ENCODE measurements around the gene AEN. TPM values are rescaled to one million over a fixed set of nuclear protein-coding genes. Genes with fewer than 3 reads are reported as not detected.
"Not testable (repeated sequence)": the region's sequence is repeated elsewhere in the genome, so short reads cannot be mapped to it uniquely, and the experiment has no call there.

The AEN gene
- total RNA-seq, 2 experiments from 2014 or later: 40.7 to 43.7 TPM

GRCh38 chr15:88638626-88639372 is 17.7 kb downstream of the AEN start, which contains the start of gene ISG20:
ISG20 (plus strand) TSS chr15:88639016; CDS start chr15:88639367, 351 bp downstream.
- intact Hi-C loops (cut with DNase I, micrococcal nuclease): loop anchor here in 1 of 2 experiments (1.0 kb wide), 1 partner anchor 26 kb away; no protein-coding TSS in a partner anchor
- H3K36me3 Mint-ChIP-seq (ENCODE audit: low read depth): peaks cover 46% of the 10 kb centered on the region
- H3K4me3 ChIP-seq (ENCODE audit: low read length): peak within 1 kb of the TSS; percentile 76

GRCh38 chr15:88641959-88642452 is 20.9 kb downstream of the AEN start:
- Histone ChIP-seq H3K36me3 (ENCODE audit: insufficient read depth, low read length) (peaks cover 55% of the 10 kb centered on the region), H3K4me1 (ENCODE audit: insufficient read depth, low read length) (peaks cover 98% of the 10 kb centered on the region), H3K27me3 (ENCODE audit: control insufficient read depth in 1 of 2, insufficient read depth in 2 of 2, low read length in 2 of 2) (no peaks in the 10 kb centered on the region), H3K27ac (ENCODE audit: low read depth in 1 of 2, low read length in 2 of 2) (no peak overlapping the region), H3K9me3 (ENCODE audit: control insufficient read depth in 1 of 2, insufficient read depth in 1 of 2, low read length in 2 of 2) (no peaks in the 10 kb centered on the region), H3K4me3 (ENCODE audit: low read length) (no peak overlapping the region)
- ATAC-seq (ENCODE audit: poor library complexity) (no peak), DNase-seq (peak in 1 of 14 experiments; percentile 26)
- H3K4me3 Mint-ChIP-seq: peak overlapping the region; percentile 50
- CTCF ChIA-PET: no interaction called here
- POLR2A ChIA-PET: interaction anchor here (0.8 kb wide), 1 partner anchor 16 kb away, joined by 4 read pairs; no protein-coding TSS in a partner anchor
- no peaks in the 10 kb centered on the region for H3K27me3 Mint-ChIP-seq
- intact Hi-C loops (cut with DNase I, micrococcal nuclease): no loop called here
- H3K9me3 Mint-ChIP-seq: no peaks in the 10 kb centered on the region
- peak overlapping the region; percentile 95 for H3K27ac Mint-ChIP-seq
- H3K36me3 Mint-ChIP-seq (ENCODE audit: low read depth): peaks cover 63% of the 10 kb centered on the region
- peaks cover 79% of the 10 kb centered on the region for H3K4me1 Mint-ChIP-seq (ENCODE audit: low read depth)
- no peak for TF ChIP-seq CTCF (IDR thresholded peaks at IDR 0.05)

More at GRCh38 chr15:88638626-88639372, 17.7 kb downstream of the AEN start, which contains the start of gene ISG20:
- H3K36me3 ChIP-seq (ENCODE audit: insufficient read depth, low read length): peaks cover 29% of the 10 kb centered on the region
- ChIA-PET POLR2A (interaction anchor here (0.5 to 1.9 kb wide), 8 partner anchors 25 to 696 kb away, joined by 3 to 19 read pairs (median 6); partner anchors contain the start of genes ABHD2, MRPL46, MRPS11 and POLG), CTCF (interaction anchor here (0.5 to 1.7 kb wide), 11 partner anchors 16 to 279 kb away, joined by 3 to 12 read pairs (median 4); partner anchors contain the start of genes AEN, MRPL46 and MRPS11)
- Mint-ChIP-seq H3K9me3 (no peaks in the 10 kb centered on the region), H3K4me1 (ENCODE audit: low read depth) (peaks cover 77% of the 10 kb centered on the region), H3K27ac (peak within 1 kb of the TSS; percentile 95), H3K27me3 (no peaks in the 10 kb centered on the region), H3K4me3 (peak within 1 kb of the TSS; percentile 92)
- ATAC-seq (ENCODE audit: poor library complexity) (peak; percentile 77), DNase-seq (peak; percentile 93 to 100 (median 96))
- H3K9me3 ChIP-seq (ENCODE audit: control insufficient read depth in 1 of 2, insufficient read depth in 1 of 2, low read length in 2 of 2): no peaks in the 10 kb centered on the region
- no peaks in the 10 kb centered on the region for H3K27me3 ChIP-seq (ENCODE audit: control insufficient read depth in 1 of 2, insufficient read depth in 2 of 2, low read length in 2 of 2)
- H3K27ac ChIP-seq (ENCODE audit: low read depth in 1 of 2, low read length in 2 of 2): peak within 1 kb of the TSS; percentile 99 to 100
- TF ChIP-seq CTCF (IDR thresholded peaks at IDR 0.05): peak; percentile 65
- H3K4me1 ChIP-seq (ENCODE audit: insufficient read depth, low read length): peaks cover 96% of the 10 kb centered on the region

- peaks cover 68% of the 10 kb centered on the region for H3K36me3 Mint-ChIP-seq (ENCODE audit: low read depth)
- peaks cover 79% of the 10 kb centered on the region for H3K4me1 Mint-ChIP-seq (ENCODE audit: low read depth)
- CTCF ChIA-PET: interaction anchor here (0.5 to 0.6 kb wide), 2 partner anchors 18 to 374 kb away, joined by 3 read pairs; no protein-coding TSS in a partner anchor
- H3K27ac Mint-ChIP-seq: peak overlapping the region; percentile 95
- H3K27ac ChIP-seq (ENCODE audit: low read depth in 1 of 2, low read length in 2 of 2); H3K4me3 ChIP-seq (ENCODE audit: low read length); H3K9me3 ChIP-seq (ENCODE audit: control insufficient read depth in 1 of 2, insufficient read depth in 1 of 2, low read length in 2 of 2); ATAC-seq (ENCODE audit: poor library complexity); intact Hi-C loops (cut with DNase I, micrococcal nuclease); H3K27me3 Mint-ChIP-seq; H3K9me3 Mint-ChIP-seq; H3K27me3 ChIP-seq (ENCODE audit: control insufficient read depth in 1 of 2, insufficient read depth in 2 of 2, low read length in 2 of 2); POLR2A ChIA-PET: not testable (repeated sequence)
- peaks cover 60% of the 10 kb centered on the region for H3K36me3 ChIP-seq (ENCODE audit: insufficient read depth, low read length)
- peak overlapping the region; percentile 50 for H3K4me3 Mint-ChIP-seq
- peaks cover 98% of the 10 kb centered on the region for H3K4me1 ChIP-seq (ENCODE audit: insufficient read depth, low read length)
- peak in 1 of 14 experiments; percentile 28 for DNase-seq
Measured at GRCh38 chr15:88642514-88642913, 21.4 kb downstream of the AEN start.
